HG02938 (cell line): ENCODE measurements around the gene MAGI3.
"Not testable (repeated sequence)": the region's sequence is repeated elsewhere in the genome, so short reads cannot be mapped to it uniquely, and the experiment has no call there.

Experiments
- ATAC-seq: cut with Tn5 transposase; IDR thresholded peaks from one replicate; pipeline ENCODE4 v1.9.1; 2021; ENCODE audit warnings: mild to moderate bottlenecking, moderate library complexity; ENCODE audit not compliant: unreplicated experiment

MAGI3 gene

GRCh38 chr1:113678159-113678469 is 287.8 kb downstream of the MAGI3 start:
- no peak for ATAC-seq

- no peak for ATAC-seq
These were observed 291.5 kb downstream of the MAGI3 start for GRCh38 chr1:113681596-113682337.

- no peak for ATAC-seq
These were observed 293.3 kb downstream of the MAGI3 start for GRCh38 chr1:113683384-113684152.

GRCh38 chr1:113684153-113684541 is 293.8 kb downstream of the MAGI3 start:
- ATAC-seq = no peak

- ATAC-seq = no peak
These were observed 296.7 kb downstream of the MAGI3 start for GRCh38 chr1:113686891-113687618.

- ATAC-seq = no peak
These were observed 300.9 kb downstream of the MAGI3 start for GRCh38 chr1:113691184-113691583.

- no peak for ATAC-seq
These were observed 302.0 kb downstream of the MAGI3 start for GRCh38 chr1:113692342-113692741.

- ATAC-seq = no peak
These were observed 302.6 kb downstream of the MAGI3 start for GRCh38 chr1:113692824-113693431.

GRCh38 chr1:113694910-113695309 is 304.6 kb downstream of the MAGI3 start:
- no peak for ATAC-seq

- ATAC-seq = no peak
These were observed 311.1 kb downstream of the MAGI3 start for GRCh38 chr1:113701429-113701828.

GRCh38 chr1:113714606-113715269 is 324.4 kb downstream of the MAGI3 start:
- no peak for ATAC-seq

- not testable (repeated sequence) for ATAC-seq
These were observed 327.2 kb downstream of the MAGI3 start for GRCh38 chr1:113717506-113717905.

GRCh38 chr1:113718621-113719020 is 328.3 kb downstream of the MAGI3 start:
- ATAC-seq = not testable (repeated sequence)

GRCh38 chr1:113721010-113721409 is 330.7 kb downstream of the MAGI3 start:
- ATAC-seq = no peak

GRCh38 chr1:113732802-113733201 is 342.5 kb downstream of the MAGI3 start:
- no peak for ATAC-seq

GRCh38 chr1:113734357-113735055 is 344.2 kb downstream of the MAGI3 start:
- no peak for ATAC-seq
